GM19438 (cell line): ENCODE measurements around the gene E2F7.

Experiments
- ATAC-seq: cut with Tn5 transposase; IDR thresholded peaks from one replicate; pipeline ENCODE4 v1.9.1; 2021; ENCODE audit warnings: low read depth; ENCODE audit not compliant: unreplicated experiment

E2F7 gene

DNA sequence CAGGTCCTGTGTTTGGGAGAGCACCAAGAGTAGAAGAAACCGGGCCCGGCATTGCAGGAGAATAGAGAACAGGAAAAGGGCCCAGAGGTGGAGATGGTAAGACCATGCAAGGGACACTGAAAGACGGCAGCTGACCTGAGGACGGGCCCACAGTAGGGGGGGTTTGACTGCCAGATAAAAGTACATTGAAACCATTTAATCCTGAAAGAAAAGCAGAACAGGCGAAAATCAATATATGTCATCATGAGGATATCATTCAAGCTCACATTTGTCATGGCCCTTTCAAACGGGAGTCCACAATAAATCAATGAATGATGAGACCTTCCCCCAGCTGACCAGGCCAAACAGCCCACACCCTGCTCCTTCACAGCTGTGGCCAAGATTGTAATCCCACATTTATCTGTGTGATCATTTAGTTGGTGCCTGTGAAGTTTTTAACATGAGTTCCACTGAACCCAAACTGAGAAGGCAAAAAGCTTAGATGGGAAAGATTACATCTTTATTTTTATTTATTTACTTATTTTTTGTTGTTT lies 39.5 kb downstream of the E2F7 start:
- no peak for ATAC-seq

DNA sequence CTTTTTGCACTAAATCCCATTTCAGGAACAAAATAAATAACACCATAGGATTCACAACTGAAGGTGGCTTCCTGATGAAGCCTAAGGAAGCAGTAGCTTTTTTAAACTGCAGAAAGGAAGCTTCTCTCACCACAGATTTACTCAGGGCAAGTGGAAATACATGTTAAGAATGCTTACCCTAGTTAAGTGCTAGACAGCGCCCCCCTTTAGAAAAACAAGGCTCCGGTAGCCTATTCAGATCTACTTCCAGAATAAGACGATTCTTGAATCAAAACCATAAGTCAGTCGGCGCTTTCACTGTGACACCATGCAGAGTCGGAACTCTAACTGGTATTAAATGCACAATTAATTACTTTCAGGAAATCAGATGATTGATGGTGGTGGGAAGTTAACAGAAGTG lies 41.9 kb downstream of the E2F7 start:
- no peak for ATAC-seq

DNA sequence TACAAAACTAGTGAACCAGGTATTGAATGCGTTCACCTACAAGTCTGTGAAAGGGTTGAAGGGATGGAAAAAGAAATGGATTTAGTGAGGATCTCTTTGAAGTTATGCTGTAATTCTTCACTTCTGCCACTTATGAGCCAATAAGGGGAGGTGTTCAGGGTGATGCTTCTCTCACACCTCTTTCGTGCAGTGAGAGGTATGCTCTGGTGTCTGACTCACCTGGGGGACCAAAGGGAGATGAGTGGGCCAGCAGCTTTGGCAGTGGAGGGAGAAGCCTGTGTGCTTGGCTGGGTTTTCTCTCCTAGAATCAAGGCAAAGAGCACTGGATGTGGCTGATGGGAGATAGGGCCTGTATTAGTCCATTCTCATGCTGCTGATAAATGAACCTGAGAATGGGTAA lies 45.4 kb downstream of the E2F7 start:
- no peak for ATAC-seq

DNA sequence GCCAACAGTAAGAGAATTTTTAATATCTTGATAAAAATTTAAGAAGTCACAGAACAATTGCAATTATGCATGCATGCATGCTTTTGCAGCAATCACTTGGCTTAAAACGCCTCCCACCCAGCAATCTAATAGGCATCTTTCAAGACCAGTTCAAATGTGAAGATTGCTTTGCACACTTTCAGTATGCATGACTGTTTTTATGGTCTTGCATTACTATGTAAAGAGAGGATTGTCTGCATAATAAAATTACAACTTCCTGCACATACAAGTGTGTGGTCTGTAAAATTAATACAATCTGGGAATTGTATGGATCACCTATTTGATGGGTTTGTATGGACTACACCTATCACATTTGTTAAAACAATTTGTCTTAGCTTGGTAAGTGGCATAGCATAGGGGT lies 48.8 kb downstream of the E2F7 start:
- no peak for ATAC-seq

DNA sequence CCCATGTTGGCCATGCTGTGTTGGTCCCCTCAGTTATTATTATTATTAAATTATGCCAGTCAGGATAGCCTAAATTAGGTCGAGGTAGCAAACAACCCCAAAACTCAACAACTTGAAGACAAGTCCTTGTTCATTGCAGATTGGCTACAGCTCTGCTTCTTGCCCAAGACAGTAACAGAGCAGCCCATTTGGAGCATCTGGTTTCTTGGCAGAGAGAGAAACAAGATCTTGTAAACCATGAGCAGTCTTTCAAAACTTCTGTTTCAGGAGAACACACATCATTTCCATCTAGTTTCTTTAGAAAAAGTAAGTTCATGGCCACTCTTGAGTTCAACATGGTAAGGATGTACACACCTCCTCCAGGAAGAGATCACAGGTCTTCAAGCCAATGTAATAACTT lies 52.3 kb downstream of the E2F7 start:
- ATAC-seq: no peak

DNA sequence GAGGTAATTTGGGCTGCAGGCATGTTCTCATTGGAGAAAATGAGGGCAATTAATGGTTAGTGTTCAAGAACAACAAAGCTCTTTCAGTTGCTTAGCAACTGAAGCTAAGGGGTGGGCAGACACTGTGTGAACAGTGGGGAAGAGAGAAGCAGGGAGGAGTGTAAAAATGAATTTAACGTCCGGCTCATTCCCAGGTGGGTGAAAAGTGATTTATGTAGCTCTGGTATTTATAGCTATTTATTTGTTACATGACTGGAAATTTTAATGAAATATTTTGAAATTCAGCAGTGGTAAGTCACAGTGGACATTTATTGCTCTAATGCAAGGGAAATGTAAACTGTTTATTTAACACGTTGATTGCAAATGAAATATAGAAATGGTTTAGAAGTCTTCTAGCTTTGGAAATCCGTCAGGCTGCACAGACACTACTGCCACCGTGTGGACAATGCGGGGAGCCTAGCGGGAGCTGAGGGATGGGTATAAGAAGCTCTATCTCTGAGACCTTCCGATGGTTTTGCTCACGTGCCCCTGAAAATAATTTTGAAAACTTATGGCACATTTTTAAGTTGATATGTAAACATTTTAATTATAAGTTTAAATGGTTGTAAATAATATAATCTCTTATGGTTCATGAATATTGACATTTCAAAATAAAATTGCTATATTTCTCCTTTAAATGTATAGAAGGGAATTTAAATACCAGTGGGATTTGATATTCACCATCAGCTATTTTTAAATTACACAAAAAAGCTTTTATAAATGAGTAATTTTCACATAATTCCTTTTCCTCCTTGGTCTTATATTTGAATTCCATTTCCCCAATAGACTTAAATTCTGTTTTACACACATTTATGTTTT lies 54.4 kb downstream of the E2F7 start:
- ATAC-seq: peak; percentile 88

DNA sequence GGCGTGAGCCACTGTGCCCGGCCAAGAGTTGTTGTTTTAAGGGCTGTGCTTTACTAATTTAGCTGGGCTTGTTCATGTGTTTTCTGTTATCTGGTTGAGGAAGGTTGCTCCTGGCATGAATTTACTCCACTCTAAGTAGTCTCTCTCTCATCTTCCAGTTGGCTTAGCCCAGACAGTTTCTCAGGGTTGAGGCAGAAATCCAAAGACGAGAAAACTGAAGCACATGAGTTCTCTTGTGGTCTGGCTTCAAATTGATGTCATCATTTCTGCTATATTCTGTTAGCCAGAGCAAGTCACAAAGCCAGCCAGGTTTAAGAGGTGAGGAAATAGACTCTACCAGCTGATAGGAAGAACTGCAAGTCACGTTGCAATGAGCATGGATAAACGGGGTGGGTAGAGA lies 57.9 kb downstream of the E2F7 start:
- no peak for ATAC-seq

DNA sequence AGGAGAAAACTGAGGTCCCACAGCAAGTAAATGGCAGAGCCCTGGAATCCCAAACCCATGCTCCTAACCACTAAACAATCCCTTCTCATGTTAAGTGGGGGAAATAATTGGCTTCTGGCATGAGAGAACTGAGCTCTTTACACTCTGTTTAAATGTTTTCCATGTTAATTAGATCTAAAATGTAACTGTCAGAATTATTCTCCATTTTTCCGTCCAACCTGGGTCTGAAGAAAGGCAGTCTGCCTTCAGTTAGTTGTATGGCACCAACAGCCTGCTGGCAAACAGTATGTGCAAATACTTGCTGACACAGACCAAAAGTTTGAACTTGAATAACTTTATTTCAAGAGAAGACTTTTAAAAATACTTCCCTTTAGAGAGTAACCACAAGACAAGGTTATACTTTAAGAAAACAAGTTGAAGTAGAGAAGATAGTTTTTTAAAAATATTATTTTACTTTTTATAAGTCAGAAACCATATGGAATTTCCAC lies 59.7 kb downstream of the E2F7 start:
- ATAC-seq: no peak

DNA sequence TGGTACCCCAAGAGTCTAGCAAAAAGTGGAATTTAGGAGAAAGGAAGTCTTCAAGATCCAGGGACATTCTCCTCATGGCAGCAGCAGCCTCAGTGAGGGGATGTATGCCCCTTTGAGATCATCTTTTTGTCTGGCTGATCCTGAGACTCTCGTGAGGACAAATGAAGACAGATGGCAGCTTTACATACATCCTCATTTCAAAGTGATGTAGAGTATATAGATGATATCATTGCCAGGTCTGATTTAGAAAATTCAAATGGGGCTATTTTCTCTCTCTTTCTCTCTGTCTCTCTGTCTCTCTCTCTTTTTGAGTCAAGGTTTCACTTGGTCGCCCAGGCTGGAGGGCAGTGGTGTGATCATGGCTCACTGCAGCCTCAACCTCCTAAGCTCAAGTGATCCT lies 61.5 kb downstream of the E2F7 start:
- ATAC-seq: no peak

DNA sequence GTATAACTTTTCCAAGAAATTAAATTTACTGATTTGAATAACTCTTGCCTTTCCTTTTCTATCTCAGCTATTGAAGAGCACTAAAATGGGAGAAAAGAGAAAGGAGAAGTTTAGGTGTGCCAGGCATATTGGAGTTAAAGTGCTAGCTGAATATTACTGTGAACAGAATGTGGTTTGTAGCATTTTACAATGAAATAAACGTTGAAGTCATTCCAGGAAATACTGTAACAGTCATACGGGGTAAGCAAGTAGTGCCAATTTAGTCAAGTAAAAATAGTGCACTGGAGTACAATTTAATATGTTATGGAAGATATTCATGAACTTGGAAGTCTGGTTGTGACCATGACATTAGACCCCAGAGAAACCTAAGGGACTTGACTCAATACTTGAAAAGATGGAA lies 62.1 kb downstream of the E2F7 start:
- no peak for ATAC-seq

DNA sequence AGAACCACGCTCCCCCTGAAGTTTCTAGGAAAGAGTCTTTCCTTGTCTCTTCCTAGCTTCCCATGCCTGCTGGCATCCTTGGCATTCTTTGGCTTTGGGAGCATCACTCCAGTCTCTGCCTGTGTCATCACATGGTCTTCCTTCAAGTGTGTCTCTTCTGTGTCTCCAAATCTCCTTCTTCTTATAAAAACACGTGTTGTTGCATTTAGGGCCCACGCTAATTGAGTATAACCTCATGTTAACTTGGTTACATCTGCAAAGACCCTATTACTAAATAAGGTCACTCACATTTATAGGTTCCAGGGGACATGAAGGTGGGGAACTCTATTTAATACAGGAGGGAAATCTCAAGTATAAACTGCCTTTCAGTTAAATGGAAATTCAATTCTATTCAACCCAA lies 63.0 kb downstream of the E2F7 start:
- ATAC-seq: no peak

DNA sequence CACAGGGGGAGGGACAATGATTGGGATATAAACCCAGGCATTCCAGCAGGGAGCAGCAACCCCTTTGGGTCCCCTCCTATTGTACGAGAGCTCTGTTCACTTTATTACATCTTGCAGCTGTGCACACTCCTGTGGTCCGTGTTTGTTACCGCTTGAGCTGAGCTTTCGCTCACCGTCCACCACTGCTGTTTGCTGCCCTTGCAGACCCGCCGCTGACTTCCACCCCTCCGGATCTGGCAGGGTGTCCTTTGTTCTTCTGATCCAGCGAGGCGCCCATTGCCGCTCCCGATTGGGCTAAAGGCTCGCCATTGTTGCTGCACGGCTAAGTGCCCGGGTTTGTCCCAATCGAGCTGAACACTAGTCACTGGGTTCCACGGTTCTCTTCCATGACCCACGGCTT lies 64.1 kb downstream of the E2F7 start:
- no peak for ATAC-seq

DNA sequence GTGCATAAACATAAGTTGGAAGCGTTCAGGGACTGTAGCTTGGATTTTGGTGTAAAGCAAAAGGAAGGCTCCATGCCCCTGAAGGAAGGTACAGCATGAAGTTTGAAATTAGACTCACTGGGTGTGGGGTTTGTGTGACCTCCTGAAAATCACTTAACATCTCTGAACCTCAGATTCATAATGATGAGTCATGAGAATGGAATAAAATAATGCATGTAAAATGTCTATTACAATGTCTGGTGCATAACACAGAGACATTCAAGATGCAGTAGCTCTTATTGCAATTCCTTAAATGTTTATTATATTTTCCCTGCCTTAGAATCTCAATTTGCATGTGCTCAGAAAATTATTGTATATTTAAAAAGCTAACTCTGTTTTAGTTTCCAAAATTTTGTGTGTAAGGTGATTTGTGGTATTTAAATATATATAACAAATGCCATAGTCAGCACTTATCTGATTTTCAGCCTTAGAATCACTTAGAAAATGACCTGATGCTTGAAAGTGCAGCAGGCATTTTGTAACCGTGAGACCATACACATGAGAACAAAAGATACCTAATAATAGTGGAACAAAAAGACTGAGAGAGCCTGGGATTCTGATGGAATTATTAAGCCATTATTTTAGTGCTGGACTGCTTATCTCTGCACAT lies 66.3 kb downstream of the E2F7 start:
- ATAC-seq: no peak

DNA sequence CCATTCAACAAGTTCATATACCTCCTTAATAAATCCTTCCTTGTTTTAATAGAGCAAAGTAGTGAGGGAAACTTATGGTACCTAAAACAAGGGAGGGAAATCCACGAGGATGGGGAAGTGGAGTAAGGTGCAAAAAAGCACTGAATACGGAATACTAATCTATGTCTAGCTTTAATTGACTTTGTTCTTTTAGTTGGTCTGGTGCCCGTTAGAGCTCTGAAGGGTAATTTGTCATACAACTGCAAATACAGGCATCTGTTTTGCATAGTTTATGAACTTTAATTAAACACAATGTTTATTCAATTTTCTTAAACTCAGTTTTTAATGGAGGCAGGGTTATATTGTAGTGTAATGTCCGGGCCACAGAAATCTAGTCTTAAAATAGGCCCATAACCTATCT lies 67.0 kb downstream of the E2F7 start:
- ATAC-seq: no peak

DNA sequence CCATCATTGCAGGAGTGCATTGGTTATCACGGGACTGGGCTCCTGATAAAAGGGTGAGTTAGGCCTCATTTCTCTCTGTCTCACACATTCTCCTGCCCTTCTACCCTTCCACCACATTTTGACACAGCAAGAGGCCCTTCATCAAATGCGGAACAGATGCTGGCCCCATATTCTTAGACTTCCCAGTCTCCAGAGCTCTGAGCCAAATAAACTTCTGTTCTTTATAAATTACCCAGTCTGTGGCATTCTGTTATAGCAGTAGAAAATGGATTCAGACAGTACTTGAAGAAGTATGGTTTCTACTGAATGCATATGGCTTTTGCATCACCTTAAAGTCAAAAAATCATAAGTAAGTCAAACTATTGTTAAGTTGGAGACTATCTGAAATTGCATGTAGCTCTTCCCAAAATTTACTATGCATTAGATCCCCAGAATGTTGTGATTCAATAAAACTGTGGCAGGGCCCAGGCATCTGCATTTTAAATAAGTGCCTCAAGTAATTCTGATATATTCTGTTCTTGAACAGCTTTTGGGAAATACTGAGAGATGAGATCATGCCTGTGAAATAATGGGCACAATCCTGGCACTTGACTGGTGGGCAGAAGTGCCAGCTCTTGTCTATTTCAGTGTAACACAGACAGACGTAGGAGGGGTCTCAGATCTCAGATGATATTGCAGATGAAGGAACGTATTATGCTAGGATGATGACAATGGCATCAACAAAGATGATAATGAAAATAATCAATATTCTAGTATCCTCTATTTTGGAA lies 68.2 kb downstream of the E2F7 start:
- no peak for ATAC-seq

DNA sequence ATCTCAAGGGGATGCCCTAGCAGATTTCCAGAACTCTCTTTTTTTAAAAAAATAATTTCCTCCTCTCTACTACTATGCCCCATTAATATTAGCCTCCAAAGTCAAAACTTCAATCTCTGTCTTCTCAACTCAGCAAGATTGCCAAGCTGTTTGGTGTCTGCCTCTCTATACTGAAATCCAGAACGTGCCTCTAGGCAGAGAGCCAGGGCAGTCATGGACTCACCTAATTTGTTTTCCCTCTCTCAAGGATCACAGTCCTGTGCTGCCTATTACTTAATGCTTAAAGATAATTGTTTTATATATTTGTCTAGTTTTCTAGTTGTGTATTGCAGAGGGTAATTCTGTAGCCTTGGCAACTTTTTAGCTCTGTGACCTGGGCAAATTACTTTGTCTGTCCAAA lies 74.7 kb downstream of the E2F7 start:
- no peak for ATAC-seq

DNA sequence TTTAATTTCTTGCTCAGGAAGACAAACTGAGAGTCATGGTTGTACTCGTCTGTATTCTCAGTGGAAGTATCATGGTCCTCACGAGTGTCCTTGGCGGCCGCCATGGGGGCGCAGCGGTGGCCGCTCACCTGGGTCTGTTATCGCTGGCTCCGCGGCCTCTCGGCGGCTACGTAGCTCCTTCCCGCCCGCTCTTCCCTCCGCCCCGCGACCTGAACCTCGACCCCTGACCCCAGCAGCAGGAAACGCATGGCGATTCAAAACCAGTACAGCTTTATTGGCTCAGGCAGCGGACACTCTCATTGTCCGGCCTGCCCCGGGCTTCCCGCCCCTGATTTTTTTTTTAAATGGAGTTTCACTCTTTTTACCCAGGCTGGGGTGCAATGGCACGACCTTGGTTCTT lies 80.8 kb downstream of the E2F7 start:
- ATAC-seq: no peak

DNA sequence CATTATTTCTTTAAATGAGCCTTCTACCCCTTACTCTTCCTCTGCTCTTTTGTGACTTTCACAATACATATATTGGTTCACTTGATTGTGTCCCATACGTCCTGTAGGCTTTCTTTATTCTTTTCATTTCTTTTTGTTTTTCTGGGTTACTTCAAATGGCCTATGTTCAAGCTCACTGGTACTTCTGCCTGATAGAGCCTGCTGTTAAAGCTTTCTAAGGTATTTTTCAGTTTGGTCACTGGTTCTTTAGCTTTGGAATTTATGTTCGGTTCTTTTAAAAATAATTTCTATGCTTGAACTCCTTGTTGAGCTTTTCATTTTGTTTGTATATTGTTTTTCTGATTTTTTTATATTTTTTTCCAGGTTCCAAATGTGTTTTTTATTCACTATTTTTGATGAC lies 81.9 kb downstream of the E2F7 start:
- no peak for ATAC-seq

DNA sequence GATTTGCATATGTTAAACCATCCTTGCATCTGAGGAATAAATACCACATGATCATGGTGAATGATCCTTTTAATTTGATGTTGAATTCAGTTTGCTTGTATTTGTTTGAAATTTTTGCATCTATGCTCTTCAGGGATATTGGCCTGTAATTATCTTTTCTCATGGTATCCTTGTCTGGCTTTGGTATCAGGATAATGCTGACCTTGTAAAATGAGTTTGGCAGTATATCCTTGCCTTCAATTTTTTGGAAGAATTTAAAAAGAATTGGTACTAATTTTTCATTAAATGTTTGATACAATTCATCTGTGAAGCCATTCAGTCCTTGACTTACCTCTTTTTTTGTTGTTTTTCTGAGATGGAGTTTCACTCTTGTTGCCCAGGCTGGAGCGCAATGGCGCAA lies 85.2 kb downstream of the E2F7 start:
- ATAC-seq: no peak

DNA sequence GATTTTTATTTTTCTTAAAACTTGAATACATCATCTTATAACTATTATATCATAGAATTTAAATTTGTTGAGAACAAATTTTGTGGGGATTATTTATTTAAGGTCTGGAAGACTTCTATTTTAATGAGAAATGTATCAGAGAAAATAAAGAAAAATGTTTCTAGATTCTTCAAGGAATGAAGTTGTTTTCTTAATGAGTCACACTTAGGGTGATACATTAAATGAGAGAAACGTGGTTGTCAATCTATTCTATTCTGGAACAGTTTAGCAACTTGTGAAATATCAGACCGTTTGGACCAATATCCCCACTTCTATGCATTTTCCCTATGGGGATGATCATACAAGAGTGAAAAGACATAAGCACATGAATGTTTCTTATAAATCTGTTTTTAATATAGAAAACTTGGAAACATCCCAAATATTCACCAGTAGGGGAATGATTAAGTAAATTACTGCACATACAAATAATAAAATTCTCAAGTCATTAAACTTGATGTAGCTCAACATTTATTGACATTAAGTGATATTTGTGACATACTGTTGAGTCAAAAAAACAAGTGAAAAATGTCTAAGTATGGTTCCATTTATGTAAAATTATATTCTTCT lies 88.5 kb downstream of the E2F7 start:
- no peak for ATAC-seq
